Measurements from ENCODE around the gene PAPPA2.

PAPPA2 gene

DNA sequence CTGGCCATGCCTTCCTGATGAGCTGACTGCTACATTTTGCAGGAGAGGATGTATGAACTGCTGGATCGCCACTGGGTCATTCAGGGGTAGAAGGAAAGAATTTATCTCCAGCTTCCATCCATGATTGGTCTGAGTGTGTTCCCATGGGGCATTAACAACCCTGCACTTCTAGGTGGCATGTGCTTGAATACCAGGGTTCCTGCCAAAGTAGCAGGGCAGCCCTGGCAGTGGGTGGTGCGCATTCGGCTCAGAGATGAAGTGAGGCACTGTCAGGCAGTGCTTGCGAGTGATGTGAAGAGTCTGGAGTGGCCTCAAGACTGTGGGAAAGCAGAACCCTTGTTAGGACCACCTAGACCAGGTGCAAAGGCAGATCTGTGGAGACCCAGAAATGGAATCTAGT, 406.6 kb downstream of the PAPPA2 start:
- H3K36me3 ChIP-seq (ENCODE audit: control insufficient read depth, insufficient read depth, low read length, severe bottlenecking), result no peaks in the 10 kb centered on the region
- DNase-seq (ENCODE audit: low read depth), result no peak
- no peak overlapping the region for H3K9ac ChIP-seq (ENCODE audit: low read length)
- no peak overlapping the region for H3K4me3 ChIP-seq (ENCODE audit: low read length)
- H3K27me3 ChIP-seq (replicated peaks; ENCODE audit: control insufficient read depth, insufficient read depth, low read length), result no peaks in the 10 kb centered on the region
- H3K9me3 ChIP-seq (ENCODE audit: control insufficient read depth, low read length), result no peaks in the 10 kb centered on the region
- no peaks in the 10 kb centered on the region for H3K4me1 ChIP-seq (ENCODE audit: control insufficient read depth, insufficient read depth, low read length)

DNA sequence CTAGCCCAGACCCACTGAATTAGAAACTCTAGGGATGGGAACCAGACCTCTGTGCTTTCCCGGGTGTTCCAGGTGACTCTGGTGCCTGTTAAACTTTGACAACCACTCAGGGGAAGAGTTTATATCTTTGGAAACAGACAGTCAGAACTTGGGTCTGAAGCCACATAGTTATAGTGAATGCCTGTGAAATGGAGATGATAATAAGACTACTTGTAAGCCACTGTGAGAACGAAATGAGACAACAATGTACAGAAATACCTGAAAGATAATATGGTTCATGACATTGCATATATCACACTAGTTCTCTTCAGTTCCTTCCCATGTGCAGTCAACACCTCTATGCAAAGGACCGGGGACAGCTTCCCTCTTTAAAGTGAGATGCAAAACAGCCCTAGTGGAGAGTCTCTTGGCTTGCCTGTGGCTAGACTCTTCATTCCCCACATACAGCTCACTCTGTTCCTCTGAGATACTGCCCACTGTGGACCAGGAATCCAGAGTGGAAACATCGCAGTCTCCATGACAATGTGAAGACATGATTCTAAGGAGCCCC, 414.1 kb downstream of the PAPPA2 start:
- Histone ChIP-seq H3K9ac (ENCODE audit: low read length) (no peak overlapping the region), H3K9me3 (ENCODE audit: control insufficient read depth, low read length) (no peaks in the 10 kb centered on the region), H3K36me3 (ENCODE audit: control insufficient read depth, insufficient read depth, low read length, severe bottlenecking) (no peaks in the 10 kb centered on the region), H3K4me3 (ENCODE audit: low read length) (no peak overlapping the region), H3K27me3 (replicated peaks; ENCODE audit: control insufficient read depth, insufficient read depth, low read length) (no peaks in the 10 kb centered on the region), H3K4me1 (ENCODE audit: control insufficient read depth, insufficient read depth, low read length) (no peaks in the 10 kb centered on the region)
- no peak for DNase-seq (ENCODE audit: low read depth)

DNA sequence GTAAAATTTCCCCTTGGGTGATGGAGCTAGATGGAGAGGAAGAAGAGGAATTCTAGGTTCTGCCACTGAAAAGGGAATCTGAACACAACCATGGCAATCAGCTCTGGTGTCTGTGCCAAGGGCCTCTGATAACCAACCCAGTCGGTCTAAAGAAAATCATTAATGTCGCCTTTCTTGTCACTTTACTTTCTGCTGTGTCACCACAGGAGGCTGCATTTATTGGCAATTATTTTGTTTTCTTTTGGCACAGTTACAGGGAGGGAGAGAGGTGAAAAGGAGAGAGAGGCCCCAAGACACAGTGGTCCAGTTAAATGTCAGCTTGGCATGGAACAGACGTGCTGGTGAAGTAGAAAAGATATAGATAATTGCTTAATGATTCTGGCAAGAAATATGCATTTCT, 414.6 kb downstream of the PAPPA2 start:
- Histone ChIP-seq H3K36me3 (ENCODE audit: control insufficient read depth, insufficient read depth, low read length, severe bottlenecking) (no peaks in the 10 kb centered on the region), H3K9ac (ENCODE audit: low read length) (no peak overlapping the region), H3K27me3 (replicated peaks; ENCODE audit: control insufficient read depth, insufficient read depth, low read length) (no peaks in the 10 kb centered on the region), H3K9me3 (ENCODE audit: control insufficient read depth, low read length) (no peaks in the 10 kb centered on the region), H3K4me3 (ENCODE audit: low read length) (no peak overlapping the region), H3K4me1 (ENCODE audit: control insufficient read depth, insufficient read depth, low read length) (no peaks in the 10 kb centered on the region)
- DNase-seq (ENCODE audit: low read depth), result no peak

DNA sequence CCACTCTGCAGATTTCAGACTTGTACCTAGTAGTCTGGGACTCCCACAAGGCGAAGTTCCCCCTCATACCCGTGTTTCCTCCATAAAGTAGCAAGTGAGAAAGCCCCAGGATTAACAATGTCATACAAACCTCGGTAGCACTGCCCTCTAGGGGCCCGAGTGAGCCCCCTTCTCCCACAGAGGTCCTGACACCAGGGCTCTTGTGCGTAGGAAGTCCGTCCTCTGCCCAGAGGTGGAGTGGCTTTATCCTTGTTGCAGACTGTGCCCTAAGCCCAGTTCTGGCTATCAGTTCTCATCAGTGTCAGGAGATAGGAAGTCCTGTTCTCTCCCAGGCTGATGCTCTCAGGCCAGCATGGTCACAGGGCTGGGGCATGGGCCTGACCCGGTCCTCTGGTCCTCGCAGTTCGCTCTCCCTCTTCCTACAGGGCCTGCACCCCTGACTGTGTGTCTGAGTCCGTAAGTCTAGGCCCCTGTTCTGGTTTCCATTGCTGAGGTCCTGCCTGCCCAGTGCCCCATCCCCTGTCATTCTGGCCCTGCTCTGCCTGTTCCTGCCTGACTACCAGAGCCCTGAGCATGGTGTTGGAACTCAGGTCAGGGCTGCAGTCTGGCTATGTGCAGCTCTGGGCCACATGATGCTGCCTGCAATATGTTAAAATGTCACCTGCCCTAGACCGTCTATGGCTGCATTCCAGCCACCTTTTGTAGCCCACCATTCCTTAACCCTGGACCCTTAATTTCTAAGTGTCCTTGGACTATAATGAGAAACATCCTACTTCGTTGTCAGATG, 416.0 kb downstream of the PAPPA2 start:
- no peak for DNase-seq (ENCODE audit: low read depth)
- Histone ChIP-seq H3K4me1 (ENCODE audit: control insufficient read depth, insufficient read depth, low read length) (no peaks in the 10 kb centered on the region), H3K36me3 (ENCODE audit: control insufficient read depth, insufficient read depth, low read length, severe bottlenecking) (no peaks in the 10 kb centered on the region), H3K4me3 (ENCODE audit: low read length) (no peak overlapping the region), H3K9me3 (ENCODE audit: control insufficient read depth, low read length) (no peaks in the 10 kb centered on the region), H3K27me3 (replicated peaks; ENCODE audit: control insufficient read depth, insufficient read depth, low read length) (no peaks in the 10 kb centered on the region), H3K9ac (ENCODE audit: low read length) (no peak overlapping the region)

DNA sequence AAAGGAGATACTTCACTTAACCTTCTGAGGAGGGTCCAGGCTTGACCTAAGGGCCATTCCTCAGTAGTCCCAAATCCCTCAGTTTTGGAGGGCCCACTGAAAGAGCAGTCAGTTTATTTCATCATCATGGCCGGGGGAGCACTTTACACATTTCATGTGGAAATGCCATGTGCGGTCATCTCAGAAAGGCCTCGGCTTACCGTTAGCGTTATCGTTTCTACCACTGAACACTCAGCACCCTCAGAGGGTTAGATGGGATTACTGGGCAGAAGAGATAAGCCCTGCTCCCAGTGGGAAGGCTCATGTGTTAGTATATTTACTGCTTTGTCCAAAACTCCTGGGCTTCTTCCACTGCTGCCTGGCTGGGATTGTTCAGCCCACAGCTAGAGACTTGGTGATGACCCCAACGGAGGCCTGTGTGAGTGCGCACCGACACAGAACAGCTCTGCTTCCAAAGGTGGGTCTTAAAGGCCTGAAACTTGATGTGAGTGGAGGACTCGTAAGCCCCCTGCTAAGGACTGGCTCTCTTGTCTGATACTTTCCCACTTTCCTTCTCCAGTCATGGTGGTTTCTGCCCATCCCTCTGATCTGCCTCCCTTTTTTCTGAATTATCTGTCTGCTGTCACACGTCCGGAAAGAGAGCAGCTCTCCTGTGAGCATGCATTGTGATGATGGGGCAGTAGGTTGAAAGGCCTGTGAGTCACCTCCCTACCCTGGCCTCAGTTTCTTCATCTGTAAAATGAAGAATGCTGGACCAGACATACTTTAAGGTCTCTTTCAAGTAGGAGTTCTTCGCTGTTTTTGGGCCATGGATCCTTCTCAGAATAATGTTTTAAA, 417.0 kb downstream of the PAPPA2 start:
- no peak overlapping the region for H3K9ac ChIP-seq (ENCODE audit: low read length)
- no peaks in the 10 kb centered on the region for H3K36me3 ChIP-seq (ENCODE audit: control insufficient read depth, insufficient read depth, low read length, severe bottlenecking)
- no peak for DNase-seq (ENCODE audit: low read depth)
- no peaks in the 10 kb centered on the region for H3K9me3 ChIP-seq (ENCODE audit: control insufficient read depth, low read length)
- H3K4me3 ChIP-seq (ENCODE audit: low read length), result no peak overlapping the region
- no peaks in the 10 kb centered on the region for H3K4me1 ChIP-seq (ENCODE audit: control insufficient read depth, insufficient read depth, low read length)
- no peaks in the 10 kb centered on the region for H3K27me3 ChIP-seq (replicated peaks; ENCODE audit: control insufficient read depth, insufficient read depth, low read length)

DNA sequence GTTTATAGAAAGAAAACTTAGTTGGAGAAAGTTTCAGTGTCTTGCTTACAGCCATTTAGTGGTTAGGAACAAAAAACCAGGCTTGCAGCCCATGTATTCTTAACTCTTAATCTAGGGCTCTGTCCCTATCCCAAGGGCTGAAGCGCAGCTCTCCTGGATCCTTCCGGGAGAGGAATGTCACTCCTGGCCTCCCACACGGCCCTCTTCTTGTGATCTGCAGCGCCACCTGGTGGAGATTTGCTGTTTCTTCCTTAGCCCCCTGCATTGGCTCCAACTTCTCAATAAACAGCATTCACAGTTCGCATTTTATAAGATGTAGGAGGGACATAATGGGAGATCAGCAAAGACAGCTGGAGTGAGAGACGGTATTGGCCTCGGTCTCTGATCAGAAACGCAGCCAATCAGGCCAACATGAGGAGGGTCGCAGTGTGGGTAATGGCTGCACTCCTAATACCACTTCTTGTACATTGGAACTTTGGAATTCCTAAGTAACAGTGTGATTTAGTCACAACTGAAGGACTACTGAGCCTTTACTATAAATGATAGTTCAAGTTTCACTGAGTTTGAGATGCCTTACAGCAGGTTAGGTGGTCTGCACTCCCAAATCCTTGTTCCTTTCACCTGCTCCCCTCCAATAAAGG, 418.1 kb downstream of the PAPPA2 start:
- Histone ChIP-seq H3K4me3 (ENCODE audit: low read length) (no peak overlapping the region), H3K9ac (ENCODE audit: low read length) (no peak overlapping the region), H3K36me3 (ENCODE audit: control insufficient read depth, insufficient read depth, low read length, severe bottlenecking) (no peaks in the 10 kb centered on the region), H3K4me1 (ENCODE audit: control insufficient read depth, insufficient read depth, low read length) (no peaks in the 10 kb centered on the region), H3K9me3 (ENCODE audit: control insufficient read depth, low read length) (no peaks in the 10 kb centered on the region), H3K27me3 (replicated peaks; ENCODE audit: control insufficient read depth, insufficient read depth, low read length) (no peaks in the 10 kb centered on the region)
- DNase-seq (ENCODE audit: low read depth), result peak; percentile 88

DNA sequence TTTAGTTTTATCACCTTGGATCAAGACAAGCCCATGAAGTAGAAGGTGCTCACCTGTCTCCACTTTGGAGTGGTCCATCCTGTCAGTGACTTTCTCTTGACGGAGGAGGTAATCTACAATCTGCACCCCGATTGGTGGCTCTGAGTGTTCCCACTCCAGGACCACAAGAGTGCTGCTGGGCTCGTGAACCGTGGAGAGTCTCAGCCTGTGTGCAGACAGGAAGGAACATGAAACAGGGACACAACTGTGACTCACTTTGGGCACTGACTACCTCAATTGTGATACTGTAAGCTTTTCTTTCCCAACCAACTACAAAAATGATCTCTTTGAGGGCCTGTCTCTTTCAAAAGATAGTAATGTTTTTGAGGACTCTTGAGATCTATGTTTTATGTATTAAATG, 421.3 kb downstream of the PAPPA2 start:
- Histone ChIP-seq H3K36me3 (ENCODE audit: control insufficient read depth, insufficient read depth, low read length, severe bottlenecking) (no peaks in the 10 kb centered on the region), H3K9me3 (ENCODE audit: control insufficient read depth, low read length) (no peaks in the 10 kb centered on the region), H3K9ac (ENCODE audit: low read length) (no peak overlapping the region), H3K4me3 (ENCODE audit: low read length) (no peak overlapping the region), H3K4me1 (ENCODE audit: control insufficient read depth, insufficient read depth, low read length) (peaks cover 12% of the 10 kb centered on the region), H3K27me3 (replicated peaks; ENCODE audit: control insufficient read depth, insufficient read depth, low read length) (no peaks in the 10 kb centered on the region)
- no peak for DNase-seq (ENCODE audit: low read depth)

DNA sequence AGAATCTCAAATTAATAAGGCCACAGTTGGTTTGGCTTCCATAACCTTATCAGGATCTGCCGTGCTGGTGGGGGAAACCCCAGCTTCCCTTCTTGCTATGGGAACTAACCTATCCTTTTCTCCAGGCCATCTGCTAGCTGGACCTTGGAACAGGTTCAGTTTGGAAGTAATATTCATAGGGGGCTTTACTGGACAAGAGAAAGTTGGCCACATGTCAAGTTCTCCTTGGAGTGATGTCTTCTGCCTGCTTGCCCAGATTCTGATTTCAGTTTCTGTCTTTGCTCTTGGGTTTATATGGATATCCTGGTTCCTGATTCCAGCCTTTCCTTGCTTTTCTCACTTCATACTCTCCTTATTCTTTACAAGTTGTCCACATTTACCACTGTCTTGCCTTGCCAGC, 421.9 kb downstream of the PAPPA2 start:
- DNase-seq (ENCODE audit: low read depth), result no peak
- no peak overlapping the region for H3K4me3 ChIP-seq (ENCODE audit: low read length)
- no peaks in the 10 kb centered on the region for H3K36me3 ChIP-seq (ENCODE audit: control insufficient read depth, insufficient read depth, low read length, severe bottlenecking)
- H3K4me1 ChIP-seq (ENCODE audit: control insufficient read depth, insufficient read depth, low read length), result peaks cover 12% of the 10 kb centered on the region
- H3K9ac ChIP-seq (ENCODE audit: low read length), result no peak overlapping the region
- H3K9me3 ChIP-seq (ENCODE audit: control insufficient read depth, low read length), result no peaks in the 10 kb centered on the region
- no peaks in the 10 kb centered on the region for H3K27me3 ChIP-seq (replicated peaks; ENCODE audit: control insufficient read depth, insufficient read depth, low read length)

DNA sequence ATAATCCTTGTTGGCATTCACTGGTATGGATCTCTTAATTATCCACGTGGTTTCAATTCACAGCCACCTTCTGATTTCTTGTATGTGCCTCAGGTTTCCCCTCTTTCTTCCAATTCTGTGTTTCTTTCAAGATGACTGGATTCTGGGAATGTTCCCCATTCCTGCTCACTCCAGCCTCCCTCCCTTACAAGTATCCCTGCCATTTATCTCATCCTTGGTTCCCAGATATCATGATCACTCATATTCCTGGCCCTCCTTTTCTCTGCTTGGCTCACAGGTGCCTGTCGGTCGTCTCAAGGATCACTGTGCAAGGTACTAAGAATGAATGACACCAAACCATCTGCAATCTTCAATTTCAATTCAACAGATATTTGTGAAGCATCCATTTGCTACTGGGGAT, 422.4 kb downstream of the PAPPA2 start:
- no peak overlapping the region for H3K9ac ChIP-seq (ENCODE audit: low read length)
- peaks cover 12% of the 10 kb centered on the region for H3K4me1 ChIP-seq (ENCODE audit: control insufficient read depth, insufficient read depth, low read length)
- DNase-seq (ENCODE audit: low read depth), result no peak
- H3K27me3 ChIP-seq (replicated peaks; ENCODE audit: control insufficient read depth, insufficient read depth, low read length), result no peaks in the 10 kb centered on the region
- no peaks in the 10 kb centered on the region for H3K9me3 ChIP-seq (ENCODE audit: control insufficient read depth, low read length)
- H3K36me3 ChIP-seq (ENCODE audit: control insufficient read depth, insufficient read depth, low read length, severe bottlenecking), result no peaks in the 10 kb centered on the region
- no peak overlapping the region for H3K4me3 ChIP-seq (ENCODE audit: low read length)

DNA sequence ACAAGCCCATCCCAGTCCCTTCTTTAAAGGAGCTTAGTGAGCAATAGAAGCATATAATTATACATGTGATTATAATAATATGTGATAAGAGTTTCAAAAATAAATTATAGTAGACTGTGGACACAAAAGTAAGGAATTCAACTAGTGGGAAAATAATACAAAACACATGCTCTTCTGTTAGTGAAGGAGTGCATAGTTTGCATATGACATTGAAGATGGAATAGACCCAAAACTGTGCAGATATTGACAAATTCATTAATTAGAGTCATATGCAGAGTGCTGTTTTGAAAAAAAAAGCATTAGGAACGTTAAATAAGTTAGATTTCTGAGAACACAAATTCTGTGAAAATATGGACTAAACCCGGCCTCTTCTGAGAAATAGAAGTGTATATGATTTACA, 422.8 kb downstream of the PAPPA2 start:
- DNase-seq (ENCODE audit: low read depth), result peak; percentile 18
- Histone ChIP-seq H3K9ac (ENCODE audit: low read length) (no peak overlapping the region), H3K4me1 (ENCODE audit: control insufficient read depth, insufficient read depth, low read length) (peaks cover 12% of the 10 kb centered on the region), H3K36me3 (ENCODE audit: control insufficient read depth, insufficient read depth, low read length, severe bottlenecking) (no peaks in the 10 kb centered on the region), H3K27me3 (replicated peaks; ENCODE audit: control insufficient read depth, insufficient read depth, low read length) (no peaks in the 10 kb centered on the region), H3K9me3 (ENCODE audit: control insufficient read depth, low read length) (no peaks in the 10 kb centered on the region), H3K4me3 (ENCODE audit: low read length) (no peak overlapping the region)

DNA sequence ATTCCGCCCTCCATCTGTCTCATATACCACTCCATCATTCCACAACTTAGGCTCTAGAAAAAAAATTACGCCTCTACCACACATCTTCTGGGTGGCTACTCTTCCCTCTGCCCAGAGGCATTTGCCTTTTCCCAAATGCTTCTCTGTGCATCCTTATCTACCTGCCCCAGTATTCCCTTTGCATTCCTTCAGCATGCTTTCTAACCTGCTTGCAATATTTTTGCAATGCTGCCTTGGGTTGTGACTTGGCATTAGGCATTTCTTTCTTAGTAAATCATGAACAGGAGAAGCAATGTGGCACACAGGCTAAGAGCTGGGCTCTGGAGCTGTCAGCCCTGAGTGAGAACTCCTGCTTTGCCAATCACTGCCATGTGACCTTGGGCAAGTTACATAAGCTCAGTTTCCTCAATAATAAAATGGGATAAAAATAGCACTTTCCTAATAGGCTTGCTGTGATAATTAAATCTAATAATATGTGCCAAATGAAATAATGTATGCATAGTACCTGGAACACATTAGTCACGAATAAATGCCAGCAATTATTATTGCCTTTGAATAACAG, 425.6 kb downstream of the PAPPA2 start:
- no peaks in the 10 kb centered on the region for H3K9me3 ChIP-seq (ENCODE audit: control insufficient read depth, low read length)
- peaks cover 2% of the 10 kb centered on the region for H3K27me3 ChIP-seq (replicated peaks; ENCODE audit: control insufficient read depth, insufficient read depth, low read length)
- no peaks in the 10 kb centered on the region for H3K36me3 ChIP-seq (ENCODE audit: control insufficient read depth, insufficient read depth, low read length, severe bottlenecking)
- H3K4me3 ChIP-seq (ENCODE audit: low read length), result no peak overlapping the region
- no peak overlapping the region for H3K9ac ChIP-seq (ENCODE audit: low read length)
- peaks cover 21% of the 10 kb centered on the region for H3K4me1 ChIP-seq (ENCODE audit: control insufficient read depth, insufficient read depth, low read length)
- DNase-seq (ENCODE audit: low read depth), result no peak

All from adipocyte (in vitro differentiated cells).